RPMI7951 (cell line): Measurements from ENCODE around the gene LRRC14B. TPM values are rescaled to one million over a fixed set of nuclear protein-coding genes. Genes with fewer than 3 reads are reported as not detected.

Experiments used
- DNase-seq: peaks from one replicate; pipeline ENCODE4 v3.0.0-alpha.2; 2012; ENCODE audit warnings: low read depth
- total RNA-seq: library from RNA; depleted of rRNA; stranded (reverse); fragments of >200 nt; shearing (Covaris generic); gene quantifications from 2 replicates; pipeline ENCODE4 v1.2.3, GENCODE V29; 2014

The LRRC14B gene
- total RNA-seq, 1 experiment from 2014 or later = not detected

DNA sequence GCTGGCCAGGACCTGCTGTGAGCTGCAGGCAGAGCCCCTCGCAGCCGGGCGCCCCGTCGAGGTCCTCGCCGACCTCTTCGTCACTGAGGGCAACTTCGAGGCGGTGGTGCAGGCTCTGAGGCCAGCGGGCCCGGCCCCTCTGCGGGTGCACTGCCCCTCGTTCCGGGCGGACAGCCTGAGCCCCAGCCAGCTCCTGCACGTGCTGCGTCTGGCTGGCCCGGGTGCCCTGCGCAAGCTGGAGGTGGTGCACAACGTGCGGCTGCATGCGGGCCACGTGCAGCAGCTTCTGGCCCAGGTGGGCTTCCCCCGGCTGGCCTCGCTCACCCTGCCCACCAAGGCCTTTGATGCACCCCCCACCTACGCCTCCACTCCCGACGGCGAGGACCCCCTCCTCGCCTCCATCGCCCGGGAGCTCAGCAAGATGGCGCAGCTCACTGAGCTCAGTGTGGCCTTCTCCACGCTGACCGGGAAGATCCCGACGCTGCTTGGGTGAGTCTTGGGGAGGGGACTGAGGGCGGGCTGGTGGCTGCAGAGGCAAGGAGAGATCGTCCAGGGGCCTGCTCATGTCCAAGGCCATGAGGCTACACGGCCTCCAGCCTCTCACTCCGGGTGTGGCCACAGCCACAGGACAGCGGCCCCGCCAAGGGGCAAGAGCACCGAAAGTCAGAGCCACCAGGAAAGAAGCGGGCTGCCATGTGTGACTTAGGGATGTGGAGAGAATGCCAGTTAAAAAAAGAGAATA is 825 bp downstream of the LRRC14B start:
- DNase-seq = no peak

DNA sequence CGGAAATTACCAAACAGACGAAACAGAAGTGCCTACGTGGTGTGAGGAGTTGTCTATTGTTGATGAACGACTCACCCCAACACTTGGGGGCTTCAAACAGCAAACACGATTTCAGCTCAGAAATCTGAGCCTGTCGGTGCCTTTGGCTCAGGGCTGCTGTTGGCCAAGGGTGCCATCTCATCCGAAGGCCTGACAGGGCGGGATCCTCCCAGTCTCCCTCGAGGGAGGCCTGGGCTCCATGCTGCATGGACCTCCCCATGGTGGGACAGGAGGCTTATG is 1.3 kb downstream of the LRRC14B start:
- DNase-seq = no peak

DNA sequence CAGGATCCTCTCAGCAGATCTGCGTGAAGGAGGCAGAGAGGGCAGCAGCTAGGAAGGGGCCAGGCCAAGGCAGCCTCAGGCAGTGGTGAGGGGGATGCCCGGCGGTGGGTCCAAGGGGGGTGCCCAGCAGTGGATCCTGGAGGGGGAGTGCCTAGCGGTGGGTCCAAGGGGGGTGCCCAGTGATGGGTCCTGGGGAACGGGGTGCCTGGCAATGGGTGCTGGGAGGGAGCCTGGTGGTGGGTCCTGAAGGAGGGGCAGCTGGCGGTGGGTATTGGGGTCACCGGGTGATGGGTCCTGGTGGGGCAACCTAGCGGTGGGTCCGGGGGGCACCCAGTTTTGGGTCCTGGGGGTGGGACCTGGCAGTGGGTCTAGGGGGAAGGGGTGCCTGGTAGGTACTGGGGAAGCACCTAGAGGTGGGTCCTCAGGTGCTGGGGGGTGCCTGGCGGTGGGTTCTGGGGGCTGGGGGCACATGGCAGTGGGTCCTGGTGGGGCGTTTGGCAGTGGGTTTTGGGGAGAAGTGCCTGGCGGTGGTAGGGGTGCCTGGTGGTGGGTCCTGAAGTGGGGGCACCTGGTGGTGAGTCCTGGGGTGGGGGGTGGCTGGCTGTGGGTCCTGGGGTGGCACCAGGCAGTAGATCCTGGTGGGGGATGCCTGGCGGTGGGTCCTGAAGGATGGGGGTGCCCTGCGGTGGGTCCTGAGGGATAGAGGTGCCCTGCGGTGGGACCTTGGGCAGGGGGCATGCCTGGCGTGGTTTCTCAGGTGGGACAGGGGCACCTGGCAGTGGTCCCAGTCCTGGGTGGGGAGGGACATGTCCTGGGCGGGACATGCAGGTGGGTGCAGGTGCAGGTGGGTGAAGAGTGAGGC is 1.9 kb downstream of the LRRC14B start:
- DNase-seq = no peak

DNA sequence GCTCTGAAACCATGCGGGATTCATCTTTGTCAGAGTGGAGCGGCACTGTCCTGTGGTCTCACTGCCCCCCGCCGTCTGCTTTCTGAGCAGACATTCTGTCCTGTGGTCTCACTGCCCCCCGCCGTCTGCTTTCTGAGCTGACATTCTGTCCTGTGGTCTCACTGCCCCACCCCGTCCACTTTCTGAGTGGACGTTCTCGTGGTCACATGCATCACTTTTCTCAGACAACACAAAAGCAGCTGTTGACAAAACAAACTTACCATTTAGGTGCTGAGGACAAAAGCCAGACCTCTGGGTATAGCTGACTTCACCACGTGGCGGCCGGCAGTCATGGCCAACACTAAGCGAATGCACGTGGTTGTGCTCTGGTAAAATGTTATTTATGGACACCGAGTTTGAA is 2.8 kb downstream of the LRRC14B start:
- DNase-seq = no peak

DNA sequence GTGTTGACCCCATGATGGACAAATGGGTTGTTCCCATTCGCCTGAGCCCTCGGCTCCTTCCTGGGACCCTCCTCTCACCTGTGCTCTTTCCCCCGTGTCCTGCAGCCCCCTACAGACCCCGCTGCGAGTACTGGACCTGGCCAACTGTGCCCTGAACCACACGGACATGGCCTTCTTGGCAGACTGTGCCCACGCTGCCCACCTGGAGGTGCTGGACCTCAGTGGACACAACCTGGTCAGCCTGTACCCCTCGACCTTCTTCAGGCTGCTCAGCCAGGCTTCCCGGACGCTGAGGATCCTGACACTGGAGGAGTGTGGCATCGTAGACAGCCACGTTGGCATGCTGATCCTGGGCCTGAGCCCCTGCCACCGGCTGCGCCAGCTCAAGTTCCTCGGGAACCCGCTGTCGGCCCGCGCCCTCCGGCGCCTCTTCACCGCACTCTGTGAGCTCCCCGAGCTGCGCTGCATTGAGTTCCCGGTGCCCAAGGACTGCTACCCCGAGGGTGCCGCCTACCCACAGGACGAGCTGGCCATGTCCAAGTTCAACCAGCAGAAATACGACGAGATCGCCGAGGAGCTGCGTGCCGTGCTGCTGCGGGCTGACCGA is 3.4 kb downstream of the LRRC14B start:
- DNase-seq = no peak

DNA sequence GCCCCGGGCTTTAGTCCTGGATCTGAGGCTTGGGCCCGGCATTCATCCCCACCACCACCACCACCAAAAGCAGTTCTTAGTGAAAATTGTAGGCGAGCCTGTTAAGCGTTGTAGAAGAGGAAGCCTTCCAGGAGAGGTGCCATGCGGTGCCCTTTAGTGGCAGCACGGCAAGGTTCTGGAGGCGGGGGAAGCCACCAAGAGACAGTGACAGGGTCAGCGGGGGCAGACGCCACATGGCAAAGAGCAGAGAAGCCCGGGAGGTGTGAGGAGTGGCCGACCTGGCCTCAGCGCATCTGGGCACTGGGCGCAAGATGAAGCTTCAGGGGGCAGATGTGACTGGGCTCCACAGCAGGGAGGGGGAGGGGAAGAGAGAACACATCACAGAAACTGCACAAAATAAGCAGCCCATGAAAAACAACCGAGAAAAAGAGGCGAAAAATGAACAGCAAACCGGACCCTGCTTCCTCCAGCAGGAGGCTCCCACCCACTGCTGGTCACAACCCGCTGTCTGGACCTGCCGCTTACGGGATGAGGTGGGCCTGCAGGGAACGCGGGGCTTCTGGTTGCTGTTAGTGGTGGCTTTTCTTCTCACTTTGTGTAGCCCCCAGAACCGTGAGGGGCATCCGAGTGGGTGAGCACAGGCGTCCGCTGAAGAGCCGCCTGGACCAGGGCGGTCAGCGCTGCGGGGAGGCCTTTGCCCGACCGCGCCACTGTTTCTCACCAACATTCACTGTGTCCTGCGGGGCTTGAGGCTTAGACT is 4.3 kb downstream of the LRRC14B start:
- no peak for DNase-seq

DNA sequence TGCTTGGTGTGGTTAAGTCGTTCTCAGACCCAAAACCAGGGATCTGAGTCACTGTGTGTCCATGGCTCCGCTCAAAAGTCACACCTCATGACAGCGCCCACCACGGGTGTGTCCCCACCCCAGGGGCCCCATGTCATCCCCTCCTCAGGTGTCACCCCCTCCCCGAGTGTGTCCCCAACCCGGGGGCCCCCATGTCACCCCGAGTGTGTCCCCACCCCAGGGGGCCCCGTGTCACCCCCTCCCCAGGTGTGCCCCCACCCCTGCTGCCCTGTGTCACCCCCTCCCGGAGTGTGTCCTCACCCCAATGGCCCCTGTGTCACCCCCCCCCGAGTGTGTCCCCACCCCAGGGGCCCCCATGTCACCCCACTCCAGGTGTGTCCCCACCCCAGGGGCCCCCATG is 5.1 kb downstream of the LRRC14B start:
- no peak for DNase-seq

DNA sequence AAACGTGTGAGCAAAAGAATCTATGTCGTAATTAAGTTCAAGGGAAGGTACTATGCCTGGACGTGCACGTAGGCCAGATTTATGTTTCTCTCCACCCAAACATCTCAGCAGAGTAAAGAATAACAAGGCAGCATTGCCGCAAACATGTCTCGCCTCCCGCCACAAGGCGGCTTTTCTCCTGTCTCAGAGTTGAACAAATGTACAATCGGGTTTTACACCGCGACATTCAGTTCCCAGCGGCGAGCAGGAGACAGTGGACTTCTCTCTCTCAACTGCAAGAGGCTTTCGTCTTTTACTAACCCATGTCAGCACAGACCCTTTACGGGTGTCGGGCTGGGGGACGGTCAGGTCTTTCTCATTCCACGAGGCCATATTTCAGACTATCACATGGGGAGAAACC is 5.7 kb downstream of the LRRC14B start:
- peak; percentile 34 for DNase-seq

DNA sequence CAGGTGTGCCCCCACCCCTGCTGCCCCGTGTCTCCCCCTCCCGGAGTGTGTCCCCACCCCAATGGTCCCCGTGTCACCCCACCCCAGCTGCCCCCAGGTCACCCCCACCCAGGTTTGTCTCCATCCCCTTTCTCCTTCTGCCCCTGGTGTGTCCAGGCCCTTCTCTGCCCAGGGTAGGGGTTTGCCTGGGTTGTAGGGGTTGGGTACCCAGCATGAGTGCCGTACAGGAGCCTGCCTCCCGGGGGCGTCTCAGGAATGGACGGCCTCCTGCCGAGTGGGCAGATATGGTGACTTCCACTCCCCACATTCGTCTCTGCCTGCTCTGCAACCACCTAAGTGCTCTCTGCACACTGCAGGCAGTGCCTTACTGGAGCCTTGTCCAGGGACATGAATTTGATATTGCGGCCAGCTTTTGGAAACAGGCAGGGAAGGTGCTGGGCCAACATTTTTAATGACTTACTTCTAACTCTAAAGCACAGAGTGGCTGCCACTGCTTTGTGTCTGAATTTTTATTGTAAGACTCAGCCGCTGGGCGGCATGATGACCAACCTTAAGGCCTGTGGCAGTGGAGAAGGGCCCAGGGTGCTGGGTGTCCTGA is 6.7 kb downstream of the LRRC14B start:
- DNase-seq = no peak

DNA sequence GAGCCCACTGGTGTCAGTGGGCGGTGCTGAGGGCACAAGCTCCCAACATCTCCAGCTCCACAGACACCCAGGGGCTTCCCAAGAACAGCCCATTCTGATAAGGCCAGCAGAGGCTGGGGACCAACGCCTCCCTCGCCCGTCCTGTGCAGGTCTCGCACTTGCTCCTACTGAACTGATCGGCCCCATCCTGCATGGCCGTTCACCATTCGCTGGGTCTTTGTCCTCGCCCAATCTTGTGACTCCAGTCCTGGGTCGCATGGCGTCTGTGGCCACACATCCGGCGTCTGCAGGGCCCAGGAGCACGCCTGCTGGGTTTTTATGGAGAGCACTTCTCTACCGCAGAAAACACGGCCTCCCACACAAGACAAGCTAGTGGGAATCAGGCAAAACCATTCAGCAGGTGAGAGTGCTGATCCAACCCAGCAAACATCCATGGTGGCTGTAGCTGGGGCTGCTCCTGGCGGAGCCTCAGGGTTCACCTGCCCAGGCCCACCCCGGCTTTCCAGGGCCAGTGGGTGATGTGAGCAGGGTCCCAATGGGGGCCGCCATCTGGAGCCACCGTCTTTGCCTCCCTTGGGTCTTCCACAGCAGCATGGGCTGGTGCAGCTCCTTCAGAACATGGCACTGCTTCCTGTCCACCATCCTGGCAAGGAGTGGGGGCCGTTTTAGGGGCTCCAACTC is 7.4 kb downstream of the LRRC14B start:
- DNase-seq = no peak

DNA sequence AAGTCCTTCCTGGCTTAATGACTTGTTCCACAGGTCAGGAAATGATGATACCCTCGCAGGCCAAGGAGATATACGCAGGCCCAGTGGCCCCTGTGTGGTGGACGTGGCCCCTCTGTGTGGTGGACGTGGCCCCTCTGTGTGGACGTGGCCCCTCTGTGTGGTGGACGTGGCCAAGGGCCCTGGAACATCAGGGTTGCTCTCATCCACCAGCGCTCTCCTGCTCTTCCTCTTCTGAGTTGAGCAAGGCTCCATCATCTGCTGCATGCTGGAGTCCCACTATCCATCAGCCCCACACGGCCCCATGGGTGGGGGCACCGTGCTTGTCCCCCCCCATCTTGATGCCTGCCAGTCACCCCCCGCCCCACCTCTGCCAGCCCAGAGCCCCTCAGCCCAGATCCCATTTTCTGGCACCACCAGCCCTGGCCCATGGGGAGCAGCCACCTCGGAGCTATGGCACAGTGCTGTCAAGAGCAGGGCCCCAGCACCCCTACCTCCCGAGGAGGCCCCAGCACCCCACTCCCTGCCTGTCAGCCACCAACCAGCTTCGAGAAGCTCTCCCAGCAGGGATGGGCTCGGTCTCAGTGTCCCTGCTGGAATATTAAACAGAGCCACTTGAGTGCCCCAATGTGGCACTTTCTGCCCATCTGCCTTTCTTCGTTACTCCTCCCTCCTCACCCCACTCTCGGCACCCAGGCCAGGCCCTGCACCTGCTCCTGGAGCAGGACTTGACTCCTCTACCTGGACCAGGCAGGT is 8.1 kb downstream of the LRRC14B start:
- DNase-seq = no peak

DNA sequence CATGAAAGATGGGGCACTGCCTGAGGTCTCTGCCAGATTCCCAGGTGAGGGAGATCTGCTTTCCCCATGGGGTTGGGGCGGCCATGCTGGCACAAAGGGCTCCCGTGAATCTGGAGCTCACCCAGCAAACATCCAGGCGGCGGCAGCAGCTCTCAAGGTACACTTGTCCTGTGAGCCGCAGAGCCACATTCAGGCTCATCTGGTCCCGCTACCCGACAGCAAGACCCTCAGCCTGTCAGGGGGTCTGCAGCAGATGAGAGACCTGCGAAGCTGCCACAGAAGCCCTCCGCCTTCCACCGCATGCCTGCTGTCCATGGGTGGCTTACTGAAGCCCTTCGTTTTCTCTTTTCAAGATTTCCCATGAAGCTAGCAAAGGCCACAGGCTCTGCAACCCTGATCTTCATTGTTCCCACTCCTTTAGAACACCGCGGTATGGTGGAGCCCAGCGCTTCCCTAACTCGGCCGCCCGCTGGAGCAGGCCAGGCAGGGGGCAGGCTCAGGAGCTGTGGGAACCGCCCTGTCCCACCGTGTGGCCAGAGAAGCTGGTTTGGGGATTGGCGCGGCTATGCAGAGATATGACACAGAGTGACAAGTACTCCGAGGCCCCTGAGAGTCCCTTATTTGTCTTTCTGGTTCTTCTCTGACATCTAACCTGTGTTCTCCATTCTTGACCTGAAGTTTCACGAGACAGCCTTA is 8.8 kb downstream of the LRRC14B start:
- no peak for DNase-seq

DNA sequence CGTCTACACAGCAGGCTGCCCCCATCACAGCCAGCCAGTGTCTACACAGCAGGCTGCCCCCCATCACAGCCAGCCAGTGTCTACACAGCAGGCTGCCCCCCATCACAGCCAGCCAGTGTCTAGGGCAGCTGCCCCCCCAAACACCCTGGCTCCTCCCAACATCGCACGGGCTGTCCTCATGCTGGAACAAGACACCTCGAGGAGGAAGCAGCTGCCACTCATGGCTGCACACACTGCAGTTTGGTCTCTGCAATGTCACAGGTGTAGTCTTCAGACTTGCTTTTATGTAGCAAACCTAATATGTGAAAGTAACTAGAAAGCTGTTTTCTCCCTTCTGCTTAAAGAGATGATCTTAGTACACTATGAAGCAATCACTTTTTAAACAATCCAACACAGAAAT is 9.7 kb downstream of the LRRC14B start:
- DNase-seq = no peak

DNA sequence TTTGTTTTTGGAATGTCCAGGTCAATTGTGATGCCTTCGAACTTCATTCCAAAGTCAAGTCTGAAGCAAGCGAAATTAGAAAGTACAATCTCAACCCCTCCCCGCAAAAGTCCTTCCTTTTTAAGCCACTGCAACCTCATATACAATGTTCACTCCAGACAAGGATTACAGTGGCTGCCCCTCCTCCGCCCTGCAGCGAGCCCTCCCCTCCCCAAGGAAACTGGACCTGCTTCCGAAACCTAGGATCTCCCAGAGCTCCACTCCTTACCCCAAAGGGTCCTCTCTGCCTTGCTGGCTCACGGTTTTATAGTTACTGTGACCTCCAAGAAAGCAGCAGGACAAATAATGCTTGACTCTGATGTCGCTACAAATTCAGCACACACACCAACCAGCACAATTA is 10.4 kb downstream of the LRRC14B start:
- DNase-seq = no peak

DNA sequence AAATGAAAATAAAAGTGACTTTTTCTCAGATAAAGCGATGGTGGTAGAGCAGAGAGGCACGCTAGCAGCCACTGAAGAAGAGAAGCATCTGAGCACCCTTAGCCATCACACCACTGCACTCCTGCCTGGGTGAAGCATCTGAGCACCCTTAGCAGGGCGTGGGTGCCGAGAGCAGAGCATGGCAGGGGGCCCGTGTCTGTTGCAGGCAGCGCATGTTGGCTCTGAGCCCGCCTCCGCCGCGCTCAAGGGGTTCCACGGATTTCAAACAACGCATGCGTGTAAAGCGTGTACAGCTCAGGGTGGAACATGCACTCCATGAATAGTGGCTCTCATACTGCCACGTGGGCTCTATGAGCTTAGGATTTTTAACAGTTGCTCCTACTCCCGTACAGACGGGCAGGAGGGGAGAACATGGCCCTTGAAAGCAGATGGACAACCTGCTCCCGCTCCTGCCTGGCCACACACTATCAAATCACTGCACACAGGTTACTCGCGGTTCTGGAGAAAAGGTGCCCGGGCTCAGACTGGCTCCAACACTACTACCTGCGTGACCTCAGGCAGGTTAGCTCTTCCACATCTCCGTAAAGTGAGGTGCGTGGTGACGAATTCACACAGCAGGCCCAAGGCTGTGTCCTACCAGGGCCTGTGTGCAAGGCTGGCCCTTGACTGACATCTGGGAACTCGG is 12.1 kb downstream of the LRRC14B start:
- DNase-seq = no peak

DNA sequence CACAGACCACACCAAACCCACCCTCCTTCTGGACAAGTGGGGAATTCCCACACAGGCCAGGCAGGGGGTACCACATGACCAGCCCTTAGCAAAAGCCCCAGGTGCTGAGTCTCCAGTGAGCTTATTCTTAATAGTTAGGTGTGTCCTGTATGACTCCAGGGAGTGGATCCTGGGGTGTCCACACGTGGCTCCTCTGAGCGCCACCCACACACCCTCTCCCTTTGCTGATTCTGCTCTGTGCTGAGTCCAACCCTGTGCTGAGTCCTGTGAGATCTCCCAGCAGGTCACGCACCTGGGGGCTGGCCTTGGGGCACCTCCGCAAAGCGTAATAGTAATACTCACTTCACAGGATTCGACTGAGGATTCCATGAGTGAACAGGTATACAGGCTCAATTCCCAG is 12.7 kb downstream of the LRRC14B start:
- DNase-seq = no peak

DNA sequence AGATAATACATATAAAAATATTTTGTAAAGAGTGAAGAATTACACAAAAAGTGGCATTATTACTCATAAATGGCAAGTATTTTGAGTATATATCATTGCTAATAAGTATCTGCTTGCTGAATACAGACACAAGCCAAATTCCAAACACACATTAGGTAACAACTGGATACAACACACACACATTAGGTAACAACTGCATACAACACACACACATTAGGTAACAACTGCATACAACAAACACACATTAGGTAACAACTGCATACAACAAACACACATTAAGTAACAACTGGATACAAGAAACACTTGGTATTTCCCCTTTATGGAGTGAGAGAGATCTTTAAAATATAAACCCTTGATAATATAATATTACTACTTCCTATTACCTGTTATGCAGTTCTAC is 13.2 kb downstream of the LRRC14B start:
- no peak for DNase-seq

DNA sequence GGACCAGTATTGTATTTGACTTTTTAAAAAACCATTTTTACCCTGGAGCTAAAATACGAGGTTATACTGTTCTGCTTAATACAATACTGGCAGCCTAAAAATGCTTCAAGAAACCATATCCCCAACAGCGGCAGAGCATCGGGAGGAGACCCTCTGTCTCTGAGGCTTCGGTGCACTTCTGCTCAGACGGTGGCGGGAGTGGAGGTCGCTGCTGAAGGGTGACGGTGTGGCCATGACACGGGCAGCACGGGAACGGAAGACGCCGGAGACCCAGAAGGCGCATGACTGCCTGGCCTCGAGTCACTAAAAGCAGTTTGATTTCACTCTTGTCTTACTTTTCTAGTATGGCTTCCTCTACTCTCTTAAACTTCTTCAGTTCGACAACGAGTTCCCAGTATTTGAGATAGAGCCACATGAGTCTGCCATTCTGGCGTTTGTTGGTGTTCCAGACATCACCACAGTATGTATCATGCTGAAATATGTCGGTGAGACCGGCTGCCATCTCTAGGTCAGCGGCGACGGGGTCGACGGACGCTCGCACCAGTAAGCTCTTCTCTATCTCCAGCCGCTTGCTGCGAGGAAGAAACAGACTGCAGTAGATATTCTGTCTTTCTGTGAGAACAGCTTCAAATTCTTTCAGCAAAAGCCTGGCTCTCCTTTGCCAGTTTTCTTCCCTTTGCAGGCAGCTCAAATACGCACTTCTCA is 13.8 kb downstream of the LRRC14B start:
- DNase-seq = no peak

DNA sequence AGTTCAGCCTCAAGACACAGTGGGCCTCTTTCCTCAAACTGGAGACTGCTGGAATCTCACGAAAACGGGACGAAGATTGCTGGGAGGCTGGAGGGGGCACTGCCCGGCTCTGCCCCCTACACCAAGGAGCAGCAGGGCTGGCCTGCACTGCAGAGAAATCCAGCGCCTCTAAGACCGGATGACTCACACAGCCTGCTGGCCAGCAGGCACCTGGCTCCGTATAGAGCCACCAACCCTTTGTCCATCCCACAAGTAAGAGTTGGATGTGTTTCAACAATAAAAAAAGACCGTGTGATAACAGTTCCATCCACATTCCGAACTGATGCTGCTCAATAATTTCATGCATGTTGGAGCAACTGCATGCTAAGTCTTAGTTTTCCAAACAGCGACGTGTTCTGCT is 15.1 kb downstream of the LRRC14B start:
- peak; percentile 31 for DNase-seq
